T-helper 17 cell (primary cell): ENCODE results near the gene IL21. TPM values are rescaled to one million over a fixed set of nuclear protein-coding genes. Genes with fewer than 3 reads are reported as not detected.

Experiments
- ATAC-seq: fragments of 150-1000 bp; cut with Tn5 transposase; 2 replicates; pipeline ENCODE4 v1.10.0; 2021; ENCODE audit warnings: mild to moderate bottlenecking, moderate library complexity
- DNase-seq, 3 donors: peaks; one replicate each; pipeline versions ENCODE4 v3.0.0 to v3.0.0-alpha.2; 2020 to 2021
- H3K9me3 ChIP-seq: one replicate; pipeline ENCODE4 v1.7.0; 2013; ENCODE audit warnings: low read length, mild to moderate bottlenecking; ENCODE audit not compliant: control insufficient read depth, poor library complexity, severe bottlenecking
- H3K27ac Mint-ChIP-seq: one replicate; pipeline ENCODE4 v1.8.0; 2022; ENCODE audit warnings: mild to moderate bottlenecking, moderate library complexity, mixed read lengths
- H3K27me3 Mint-ChIP-seq: one replicate; pipeline ENCODE4 v1.8.0; 2022; ENCODE audit warnings: mixed read lengths
- H3K36me3 Mint-ChIP-seq: one replicate; pipeline ENCODE4 v1.8.0; 2022; ENCODE audit warnings: low read depth, mixed read lengths
- H3K4me1 Mint-ChIP-seq: one replicate; pipeline ENCODE4 v1.8.0; 2022; ENCODE audit warnings: mild to moderate bottlenecking, mixed read lengths
- H3K4me3 Mint-ChIP-seq: one replicate; pipeline ENCODE4 v1.8.0; 2022; ENCODE audit warnings: mild to moderate bottlenecking, moderate library complexity, mixed read lengths
- total RNA-seq, 4 donors: library from RNA in 2 of 4; stranded (reverse) in 2 of 4; gene quantifications; one replicate each; pipeline ENCODE4 v1.2.3 and lab custom pipeline; 2022 to 2026

IL21 gene
- total RNA-seq (under 1 TPM; 0.77 to 0.91 TPM), total RNA-seq (lab: John Stamatoyannopoulos, UW) (0.23 to 0.53 reads per million in 2 donors)

DNA sequence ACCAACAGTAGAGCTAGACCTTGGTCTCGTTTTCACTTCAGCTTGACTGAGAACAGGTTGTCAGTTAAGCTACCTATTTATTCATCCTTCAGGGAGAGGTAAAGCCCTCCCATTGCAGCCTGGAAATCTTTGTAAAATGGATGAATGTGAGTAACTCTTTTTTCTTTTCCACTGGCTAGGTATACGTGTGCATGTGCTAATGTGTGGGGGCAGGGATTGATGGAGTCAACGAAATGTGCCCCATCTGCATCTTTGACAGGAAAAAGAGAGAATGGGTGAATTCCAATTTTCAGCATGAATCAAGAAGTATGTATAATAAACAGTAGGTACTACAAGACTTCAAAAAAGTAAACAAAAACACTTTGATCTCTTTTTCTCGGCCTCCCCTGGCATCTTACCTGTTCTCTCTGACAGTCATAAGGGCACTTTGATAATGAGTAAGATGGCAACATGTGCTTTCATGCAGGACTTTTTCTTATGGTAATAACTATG is at the start of gene IL21:
TSS of gene IL21 (minus strand) at position 51 of the 492 bp plus-strand sequence. CDS start 55 bp downstream, outside the sequence.
- DNase-seq, result no peak
- peak; percentile 22 for ATAC-seq
- peaks cover 7% of the 10 kb centered on the region for H3K27me3 Mint-ChIP-seq
- H3K4me1 Mint-ChIP-seq, result peaks cover 23% of the 10 kb centered on the region
- H3K36me3 Mint-ChIP-seq, result peaks cover 2% of the 10 kb centered on the region
- H3K27ac Mint-ChIP-seq, result peak within 1 kb of the TSS; percentile 71
- H3K9me3 ChIP-seq, result no peaks in the 10 kb centered on the region
- H3K4me3 Mint-ChIP-seq, result peak within 1 kb of the TSS; percentile 78

GRCh38 chr4:122669911-122670738 is 49.3 kb upstream of the IL21 start:
- no peaks in the 10 kb centered on the region for H3K27me3 Mint-ChIP-seq
- ATAC-seq (peak; percentile 36), DNase-seq (no peak)
- H3K4me3 Mint-ChIP-seq, result no peak overlapping the region
- no peaks in the 10 kb centered on the region for H3K9me3 ChIP-seq
- no peak overlapping the region for H3K27ac Mint-ChIP-seq
- peaks cover 28% of the 10 kb centered on the region for H3K4me1 Mint-ChIP-seq
- H3K36me3 Mint-ChIP-seq, result peaks cover 5% of the 10 kb centered on the region

DNA sequence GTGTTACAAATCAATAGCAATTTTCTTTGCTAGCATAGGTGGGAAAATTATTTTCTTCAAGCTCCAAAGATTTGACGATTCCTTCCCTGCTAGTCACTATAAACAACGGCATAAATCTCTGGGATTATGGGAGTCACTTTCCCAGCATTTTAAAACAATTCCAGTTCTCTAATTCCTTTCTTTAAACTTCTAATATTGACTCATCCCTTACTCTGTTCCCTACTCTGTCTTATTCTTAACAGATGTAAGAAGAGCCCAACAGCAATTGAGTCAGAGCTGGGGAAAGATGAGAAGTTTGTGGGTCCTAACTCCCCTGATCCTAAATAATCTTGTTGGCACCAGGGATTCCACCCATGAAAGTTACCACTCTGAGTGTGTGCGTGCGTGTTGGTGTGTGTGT is 47.4 kb upstream of the IL21 start:
- no peak for ATAC-seq
- peaks cover 5% of the 10 kb centered on the region for H3K36me3 Mint-ChIP-seq
- H3K4me1 Mint-ChIP-seq, result peaks cover 25% of the 10 kb centered on the region
- no peaks in the 10 kb centered on the region for H3K9me3 ChIP-seq
- no peak overlapping the region for H3K27ac Mint-ChIP-seq
- peaks cover 4% of the 10 kb centered on the region for H3K27me3 Mint-ChIP-seq
- H3K4me3 Mint-ChIP-seq, result no peak overlapping the region
- no peak for DNase-seq

- DNase-seq (no peak), ATAC-seq (peak; percentile 57)
- Mint-ChIP-seq H3K4me3 (no peak overlapping the region), H3K36me3 (peaks cover 5% of the 10 kb centered on the region), H3K27me3 (peaks cover 4% of the 10 kb centered on the region), H3K27ac (peak overlapping the region; percentile 77), H3K4me1 (peaks cover 25% of the 10 kb centered on the region)
- H3K9me3 ChIP-seq, result no peaks in the 10 kb centered on the region
These were observed 45.8 kb upstream of the IL21 start for GRCh38 chr4:122666527-122667245.

- no peak overlapping the region for H3K4me3 Mint-ChIP-seq
- H3K9me3 ChIP-seq, result no peaks in the 10 kb centered on the region
- DNase-seq (no peak), ATAC-seq (no peak)
- peaks cover 25% of the 10 kb centered on the region for H3K4me1 Mint-ChIP-seq
- H3K36me3 Mint-ChIP-seq, result peaks cover 5% of the 10 kb centered on the region
- peak overlapping the region; percentile 14 for H3K27ac Mint-ChIP-seq
- H3K27me3 Mint-ChIP-seq, result peaks cover 10% of the 10 kb centered on the region
These were observed 44.5 kb upstream of the IL21 start for GRCh38 chr4:122665161-122665929.

DNA sequence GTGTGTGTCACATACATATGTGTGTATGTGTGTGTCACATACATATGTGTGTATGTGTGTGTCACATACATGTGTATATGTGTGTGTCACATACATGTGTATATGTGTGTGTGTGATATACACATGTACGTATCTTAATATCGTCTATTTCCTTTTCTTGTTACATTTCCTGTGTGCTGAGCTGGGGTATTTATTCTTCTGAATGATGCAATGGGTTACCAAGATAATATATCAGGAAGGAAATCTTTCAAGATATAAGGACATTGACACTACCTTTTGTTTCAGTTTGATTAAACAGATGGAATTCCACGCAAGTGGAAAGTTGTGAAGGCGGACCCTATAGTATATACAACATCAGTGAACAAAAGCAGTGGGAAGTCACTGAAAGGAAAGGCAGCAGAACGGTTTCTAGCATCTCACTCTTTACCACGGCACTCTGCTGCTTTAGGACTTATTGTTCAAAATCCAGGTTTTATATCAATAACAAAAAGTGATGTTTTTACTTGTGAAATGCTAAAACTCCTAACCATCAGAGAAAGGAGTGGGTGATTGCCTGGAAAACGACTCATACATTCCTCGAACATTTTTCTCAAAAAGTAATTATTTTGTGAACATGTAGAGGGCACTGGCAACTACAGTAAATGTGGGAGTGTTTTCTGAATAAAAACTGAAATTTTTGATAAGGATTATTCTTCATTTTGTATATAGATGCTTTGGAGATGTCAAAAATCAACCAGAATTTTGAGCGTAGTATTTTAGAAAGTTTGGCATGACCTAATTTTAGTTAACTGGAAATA is 43.1 kb upstream of the IL21 start:
- Mint-ChIP-seq H3K36me3 (peaks cover 5% of the 10 kb centered on the region), H3K4me3 (peak overlapping the region; percentile 71), H3K27me3 (peaks cover 10% of the 10 kb centered on the region), H3K27ac (peak overlapping the region; percentile 48), H3K4me1 (peaks cover 22% of the 10 kb centered on the region)
- H3K9me3 ChIP-seq, result no peaks in the 10 kb centered on the region
- DNase-seq (no peak), ATAC-seq (peak; percentile 28)

- DNase-seq (no peak), ATAC-seq (no peak)
- H3K4me1 Mint-ChIP-seq, result peaks cover 17% of the 10 kb centered on the region
- peaks cover 10% of the 10 kb centered on the region for H3K27me3 Mint-ChIP-seq
- H3K4me3 Mint-ChIP-seq, result no peak overlapping the region
- no peaks in the 10 kb centered on the region for H3K9me3 ChIP-seq
- H3K27ac Mint-ChIP-seq, result no peak overlapping the region
- peaks cover under 1% of the 10 kb centered on the region for H3K36me3 Mint-ChIP-seq
These were observed 42.4 kb upstream of the IL21 start for GRCh38 chr4:122663291-122663690.

- Mint-ChIP-seq H3K27ac (no peak overlapping the region), H3K4me1 (peaks cover 16% of the 10 kb centered on the region), H3K36me3 (no peaks in the 10 kb centered on the region), H3K27me3 (peaks cover 10% of the 10 kb centered on the region), H3K4me3 (no peak overlapping the region)
- H3K9me3 ChIP-seq, result no peaks in the 10 kb centered on the region
- no peak for DNase-seq
- no peak for ATAC-seq
These were observed 41.8 kb upstream of the IL21 start for GRCh38 chr4:122662701-122663100.

DNA sequence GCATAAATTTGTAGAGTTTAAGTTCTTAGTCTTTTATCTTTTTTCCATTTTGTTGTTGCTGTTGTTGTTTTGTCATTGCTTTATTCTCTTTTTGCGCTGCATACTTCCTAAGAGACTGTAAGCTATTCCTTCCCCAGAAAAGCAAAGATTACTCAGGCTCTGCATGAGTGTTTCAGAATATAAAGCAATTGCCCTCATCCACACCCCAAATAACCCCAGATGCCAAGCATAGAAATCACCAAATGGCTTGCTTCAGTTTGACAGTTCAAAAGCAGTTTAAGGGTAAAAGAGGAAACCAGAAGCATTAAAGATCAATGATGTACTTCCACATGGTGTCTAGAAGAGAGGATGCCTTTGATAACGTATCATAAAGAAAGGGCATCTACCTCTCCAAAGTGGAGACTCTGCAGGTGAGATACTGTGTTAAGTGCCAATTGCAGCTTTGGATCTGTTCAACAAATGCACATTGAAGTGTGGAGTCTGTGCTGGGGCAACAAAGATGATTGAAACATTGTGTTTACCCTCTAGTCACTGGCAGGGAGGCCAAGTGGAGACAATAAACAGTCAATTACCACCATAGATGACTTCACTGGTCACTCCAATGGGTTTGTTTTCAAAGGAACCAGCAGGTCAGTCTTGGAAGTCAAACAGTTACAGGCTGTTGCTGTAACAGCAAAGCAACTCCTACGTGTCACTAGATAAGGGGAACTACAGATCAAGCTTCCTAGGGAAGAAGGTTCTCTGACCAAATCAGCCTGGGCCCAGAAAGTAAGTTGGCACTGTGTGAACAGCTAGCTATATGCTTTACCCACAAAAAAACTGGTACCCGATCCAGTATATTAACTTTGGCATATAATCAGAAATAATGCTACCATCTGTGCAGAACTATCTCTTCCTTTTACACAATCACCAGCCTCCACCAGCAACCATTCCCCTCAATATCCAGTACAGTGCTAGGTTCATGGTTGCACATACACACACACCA is 40.6 kb upstream of the IL21 start:
- no peak for DNase-seq
- peaks cover 11% of the 10 kb centered on the region for H3K4me1 Mint-ChIP-seq

DNA sequence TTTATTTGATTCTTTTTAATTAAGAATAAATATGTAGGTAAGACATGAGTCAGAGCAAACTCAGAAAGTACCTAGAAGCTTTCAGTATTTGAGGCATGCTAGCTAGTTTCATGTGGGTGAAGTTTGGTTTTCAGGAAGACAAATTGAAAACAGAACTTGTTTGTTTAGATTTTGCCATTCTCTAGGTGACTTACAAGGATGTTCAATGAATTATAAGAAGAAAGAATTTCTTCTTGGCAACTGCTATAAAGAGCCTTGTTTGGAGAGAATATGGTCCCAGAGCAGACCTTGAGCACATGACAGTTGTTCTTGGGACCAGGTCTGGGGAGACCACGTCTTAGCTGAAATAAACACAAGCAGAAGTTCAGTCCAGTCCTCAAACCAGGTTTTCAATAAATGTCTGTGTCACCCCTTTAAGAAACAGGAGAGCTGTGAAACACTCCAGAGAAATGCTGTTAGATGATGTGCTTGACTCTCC is 38.0 kb upstream of the IL21 start:
- Mint-ChIP-seq H3K4me3 (no peak overlapping the region), H3K27me3 (peaks cover 9% of the 10 kb centered on the region), H3K36me3 (no peaks in the 10 kb centered on the region), H3K27ac (no peak overlapping the region), H3K4me1 (peaks cover 3% of the 10 kb centered on the region)
- ATAC-seq (no peak), DNase-seq (no peak)
- no peaks in the 10 kb centered on the region for H3K9me3 ChIP-seq

More for the DNA sequence above, 40.6 kb upstream of the IL21 start:
- no peaks in the 10 kb centered on the region for H3K9me3 ChIP-seq
- Mint-ChIP-seq H3K27me3 (peaks cover 10% of the 10 kb centered on the region), H3K4me3 (no peak overlapping the region), H3K36me3 (no peaks in the 10 kb centered on the region), H3K27ac (no peak overlapping the region)
- ATAC-seq, result no peak

GRCh38 chr4:122658377-122658776 is 37.5 kb upstream of the IL21 start:
- Mint-ChIP-seq H3K4me3 (no peak overlapping the region), H3K36me3 (no peaks in the 10 kb centered on the region), H3K4me1 (no peaks in the 10 kb centered on the region), H3K27ac (no peak overlapping the region), H3K27me3 (peaks cover 6% of the 10 kb centered on the region)
- no peak for DNase-seq
- H3K9me3 ChIP-seq, result no peaks in the 10 kb centered on the region
- ATAC-seq, result no peak
